H1 (cell line): ENCODE results near the gene EPB41L2. TPM values are rescaled to one million over a fixed set of nuclear protein-coding genes. Genes with fewer than 3 reads are reported as not detected.

Source experiments
- CTCF ChIA-PET: fragments of 300-600 bp; sonication (Branson Sonifier 250); formaldehyde crosslinking; loops from one replicate; lab custom pipeline; 2021; ENCODE audit not compliant: partially characterized antibody; lab: Charles Lee
- POLR2A ChIA-PET: fragments of 300-600 bp; sonication (Branson Sonifier 250); formaldehyde crosslinking; loops from one replicate; lab custom pipeline; 2021; ENCODE audit warnings: inconsistent platforms; ENCODE audit not compliant: partially characterized antibody; lab: Charles Lee
- DNase-seq, 2 experiments: peaks; one replicate each; pipeline versions ENCODE4 v3.0.0 to v3.0.0-alpha.2; 2010 to 2022; ENCODE audit warnings: low spot score in 2 of 2, low read depth in 1 of 2, mixed read lengths in 1 of 2
- FAIRE-seq: peaks from 2 replicates; lab custom pipeline; 2011; peaks lifted over from hg19 to GRCh38; lab: Jason Lieb, UNC
- H2AFZ ChIP-seq: 2 replicates; pipeline ENCODE4 v1.8.1; 2012; ENCODE audit warnings: low read length, inconsistent platforms
- H2AK5ac ChIP-seq: 2 replicates; pipeline ENCODE4 v1.6.1; 2013; ENCODE audit warnings: low read depth, low read length
- H2BK120ac ChIP-seq: replicated peaks from 2 replicates; pipeline ENCODE3; 2013; ENCODE audit warnings: low read depth, low read length, inconsistent platforms
- H2BK12ac ChIP-seq: 2 replicates; pipeline ENCODE4 v1.6.1; 2013; ENCODE audit warnings: low read depth, low read length
- H2BK15ac ChIP-seq: 2 replicates; pipeline ENCODE4 v1.6.1; 2013; ENCODE audit warnings: low read length
- H2BK20ac ChIP-seq: 2 replicates; pipeline ENCODE4 v1.6.1; 2013; ENCODE audit warnings: low read length
- H2BK5ac ChIP-seq: 2 replicates; pipeline ENCODE4 v1.6.1; 2013; ENCODE audit warnings: low read depth, low read length
- H3K14ac ChIP-seq: 2 replicates; pipeline ENCODE4 v1.6.1; 2013; ENCODE audit warnings: inconsistent platforms; ENCODE audit not compliant: insufficient read length
- H3K18ac ChIP-seq: 2 replicates; pipeline ENCODE4 v1.6.1; 2013; ENCODE audit warnings: low read length; ENCODE audit errors: extremely low read depth
- H3K23ac ChIP-seq: 2 replicates; pipeline ENCODE4 v1.6.1; 2013; ENCODE audit warnings: inconsistent platforms; ENCODE audit not compliant: insufficient read length
- H3K23me2 ChIP-seq: 2 replicates; pipeline ENCODE4 v1.6.1; 2013; ENCODE audit warnings: low read depth, low read length
- H3K27ac ChIP-seq: 2 replicates; pipeline ENCODE4 v1.6.1; 2011; ENCODE audit warnings: low read depth, low read length, inconsistent platforms
- H3K27me3 ChIP-seq, 4 experiments: replicated peaks in 1 of 4; 1 replicate in 1 of 4; 2 replicates in 3 of 4; pipeline versions ENCODE4 v1.6.1 to v1.8.1; 2011 to 2013; ENCODE audit warnings: low read length in 3 of 4, mild to moderate bottlenecking in 3 of 4, inconsistent platforms in 2 of 4, mixed read lengths in 2 of 4, moderate library complexity in 1 of 4; ENCODE audit not compliant: control insufficient read depth in 3 of 4, insufficient read depth in 3 of 4; ENCODE audit errors: extremely low read depth in 1 of 4
- H3K36me3 ChIP-seq, 4 experiments: 2 replicates each; pipeline versions ENCODE4 v1.6.1 to v1.8.1; 2011 to 2013; ENCODE audit warnings: mild to moderate bottlenecking in 4 of 4, low read length in 3 of 4, moderate library complexity in 2 of 4, control low read depth in 1 of 4, inconsistent platforms in 1 of 4; ENCODE audit not compliant: insufficient read depth in 4 of 4, control insufficient read depth in 2 of 4
- H3K4ac ChIP-seq: replicated peaks from 2 replicates; pipeline ENCODE3; 2013; ENCODE audit warnings: low read length, low read depth, mixed read lengths, inconsistent platforms; ENCODE audit not compliant: insufficient read length
- H3K4me1 ChIP-seq, 4 experiments: replicated peaks in 1 of 4; 1 replicate in 1 of 4; 2 replicates in 3 of 4; pipeline versions ENCODE4 v1.6.1 to v1.8.1; 2011 to 2013; ENCODE audit warnings: low read length in 3 of 4, inconsistent platforms in 2 of 4, mixed read lengths in 1 of 4; ENCODE audit not compliant: insufficient read depth in 4 of 4, control insufficient read depth in 3 of 4
- H3K4me2 ChIP-seq, 2 experiments: 2 replicates each; pipeline versions ENCODE4 v1.6.1 to v1.8.1; 2011 to 2013; ENCODE audit warnings: low read depth in 2 of 2, low read length in 2 of 2, control low read depth in 1 of 2, inconsistent platforms in 1 of 2, mild to moderate bottlenecking in 1 of 2; ENCODE audit not compliant: insufficient read depth in 1 of 2
- H3K4me3 ChIP-seq, 4 experiments: fragments of 200-600, 300-600 bp in 1 of 4; sonication (generic), shearing (Covaris generic), sonication (Bioruptor Twin) in 1 of 4; 2 replicates each; pipeline versions ENCODE4 v1.5.1 to v1.8.1; 2011 to 2016; ENCODE audit warnings: low read length in 4 of 4, low read depth in 3 of 4, control low read depth in 2 of 4, inconsistent platforms in 2 of 4, mild to moderate bottlenecking in 2 of 4, mixed read lengths in 1 of 4, moderate library complexity in 1 of 4; ENCODE audit not compliant: insufficient read depth in 2 of 4; ENCODE audit errors: extremely low read depth in 1 of 4
- H3K56ac ChIP-seq: replicated peaks from 2 replicates; pipeline ENCODE3; 2013; ENCODE audit warnings: low read depth, mild to moderate bottlenecking, mixed read lengths, low read length, inconsistent platforms; ENCODE audit not compliant: insufficient read length
- H3K79me1 ChIP-seq: 2 replicates; pipeline ENCODE4 v1.6.1; 2013; ENCODE audit warnings: low read depth, low read length, control low read depth
- H3K79me2 ChIP-seq, 2 experiments: 2 replicates each; pipeline versions ENCODE4 v1.6.1 to v1.8.1; 2012 to 2013; ENCODE audit warnings: low read length in 2 of 2, mild to moderate bottlenecking in 2 of 2, inconsistent platforms in 1 of 2; ENCODE audit not compliant: insufficient read depth in 2 of 2, control insufficient read depth in 1 of 2
- H3K9ac ChIP-seq, 4 experiments: replicated peaks in 1 of 4; 1 replicate in 1 of 4; 2 replicates in 3 of 4; pipeline versions ENCODE4 v1.6.1 to v1.8.1; 2011 to 2013; ENCODE audit warnings: low read depth in 3 of 4, low read length in 3 of 4, control low read depth in 2 of 4, mild to moderate bottlenecking in 2 of 4, moderate library complexity in 2 of 4, inconsistent platforms in 1 of 4; ENCODE audit errors: extremely low read depth in 1 of 4
- H3K9me3 ChIP-seq, 2 experiments: 2 replicates each; pipeline versions ENCODE4 v1.6.1 to v1.8.1; 2012 to 2013; ENCODE audit warnings: mild to moderate bottlenecking in 2 of 2, moderate library complexity in 2 of 2, control low read depth in 1 of 2, inconsistent platforms in 1 of 2, low read depth in 1 of 2, low read length in 1 of 2, mixed read lengths in 1 of 2; ENCODE audit not compliant: insufficient read depth in 2 of 2
- H4K20me1 ChIP-seq, 2 experiments: replicated peaks in 1 of 2; 2 replicates each; pipeline versions ENCODE3 to v1.8.1; 2011 to 2013; ENCODE audit warnings: inconsistent platforms in 2 of 2, low read length in 2 of 2, mild to moderate bottlenecking in 1 of 2; ENCODE audit not compliant: insufficient read depth in 2 of 2, control insufficient read depth in 1 of 2
- H4K5ac ChIP-seq: 2 replicates; pipeline ENCODE4 v1.6.1; 2013; ENCODE audit warnings: low read length, low read depth, mixed read lengths, inconsistent platforms; ENCODE audit not compliant: insufficient read length
- H4K8ac ChIP-seq: 2 replicates; pipeline ENCODE4 v1.8.0; 2013; ENCODE audit warnings: mild to moderate bottlenecking, moderate library complexity, low read length, inconsistent platforms; ENCODE audit not compliant: insufficient read depth; ENCODE audit errors: extremely low read depth
- H4K91ac ChIP-seq: replicated peaks from 2 replicates; pipeline ENCODE3; 2013; ENCODE audit warnings: low read length, mixed read lengths, inconsistent platforms; ENCODE audit not compliant: insufficient read length
- CBX5 ChIP-seq: fragments of 300-800, 300-1000 bp; sonication (generic); IDR thresholded peaks from 2 replicates; pipeline ENCODE4 v1.7.1; 2016; ENCODE audit warnings: antibody characterized with exemption, low read length, low read depth
- CTCF ChIP-seq, 3 experiments: IDR thresholded peaks; 1 replicate in 2 of 3; 2 replicates in 1 of 3; pipeline versions ENCODE4 v1.5.1 to v1.6.1; 2011; ENCODE audit warnings: low read length in 3 of 3, mild to moderate bottlenecking in 3 of 3, inconsistent platforms in 2 of 3, low read depth in 1 of 3, moderate library complexity in 1 of 3; ENCODE audit not compliant: insufficient read depth in 1 of 3; ENCODE audit errors: control extremely low read depth in 1 of 3
- HDAC2 ChIP-seq, 2 experiments: fragments of 300-600 bp in 1 of 2; sonication (generic) in 1 of 2; IDR thresholded peaks; 2 replicates each; pipeline ENCODE4 v1.6.1; 2011 to 2012; ENCODE audit warnings: low read depth in 2 of 2, low read length in 2 of 2, mild to moderate bottlenecking in 2 of 2, moderate library complexity in 2 of 2, borderline replicate concordance in 1 of 2, inconsistent platforms in 1 of 2
- JUN ChIP-seq: IDR thresholded peaks from 2 replicates; pipeline ENCODE4 v1.6.1; 2011; ENCODE audit warnings: low read depth, mild to moderate bottlenecking, improper control_type of control experiment, low read length
- MAFK ChIP-seq: IDR thresholded peaks from 2 replicates; pipeline ENCODE4 v1.6.1; 2012; ENCODE audit warnings: low read depth, mild to moderate bottlenecking, improper control_type of control experiment, low read length
- RFX5 ChIP-seq: IDR thresholded peaks from 2 replicates; pipeline ENCODE4 v1.6.1; 2011; ENCODE audit warnings: low read depth, low read length, improper control_type of control experiment, borderline replicate concordance
- RNF2 ChIP-seq: fragments of 200-900, 300-1000 bp; sonication (generic); IDR thresholded peaks from 2 replicates; pipeline ENCODE4 v1.7.1; 2016; ENCODE audit warnings: borderline replicate concordance, low read depth, mild to moderate bottlenecking, antibody characterized with exemption, low read length; ENCODE audit not compliant: poor library complexity, severe bottlenecking; ENCODE audit errors: missing control alignments
- SIRT6 ChIP-seq: IDR thresholded peaks from one replicate; pipeline ENCODE4 v1.7.1; 2012; ENCODE audit warnings: low read length, inconsistent platforms
- SP4 ChIP-seq: IDR thresholded peaks from 2 replicates; pipeline ENCODE4 v1.6.1; 2012; ENCODE audit warnings: low read length, inconsistent platforms
- WGBS, 2 experiments: shearing (Covaris generic) in 1 of 2; methylation state at CpG; one replicate each; pipeline versions ENCODE4 v1.1.6 to v1.1.7; 2013 to 2015; ENCODE audit warnings: low lambda C conversion rate in 2 of 2, mixed read lengths in 2 of 2, inconsistent platforms in 1 of 2, low coverage in 1 of 2, missing lambda C conversion rate in 1 of 2; ENCODE audit not compliant: insufficient replicate concordance in 2 of 2, insufficient coverage in 1 of 2, insufficient read length in 1 of 2; ENCODE audit errors: extremely low coverage in 1 of 2, missing lambda C conversion rate in 1 of 2; 5-methylcytosine and 5-hydroxymethylcytosine counted together
- polyA plus RNA-seq, 7 experiments: library from polyadenylated mRNA; depleted of rRNA in 3 of 7; stranded (reverse) in 5 of 7; unstranded in 2 of 7; fragments of >200 nt in 5 of 7; fragments of 200-250 nt in 2 of 7; gene quantifications; 1 replicate in 5 of 7; 2 replicates in 1 of 7; 4 replicates in 1 of 7; pipeline versions ENCODE4 v1.2.1 to v1.2.3, GENCODE V29; 2011 to 2013; ENCODE audit warnings: missing spikeins in 2 of 7, mixed read lengths in 2 of 7
- total RNA-seq: library from RNA; stranded (reverse); fragmentation: NEBNext Ultra II Directional; extraction: Animal tissue kit (Norgen Biotek cat#: 25700); gene quantifications from 2 replicates; pipeline ENCODE4 v1.2.1, GENCODE V29; 2021

EPB41L2 gene
- total and polyA plus RNA-seq, 2 of the 8 experiments (the other 6 are each of a cell fraction or from before 2014, with no cell fraction given): 22.5 to 123 TPM

GRCh38 chr6:130978660-130979396 is 84.2 kb downstream of the EPB41L2 start:
- POLR2A ChIA-PET: interaction anchor here (0.5 to 1.0 kb wide), 2 partner anchors 9 to 12 kb away, joined by 3 to 4 read pairs; no protein-coding TSS in a partner anchor
- no peak overlapping the region for H2AK5ac ChIP-seq
- no peak overlapping the region for H3K27ac ChIP-seq
- no peak for DNase-seq
- H3K79me2 ChIP-seq: peaks cover 0 to 36% of the 10 kb centered on the region in 2 experiments; a peak in 2 of 4 replicates
- no peak overlapping the region for H3K4me2 ChIP-seq
- H3K14ac ChIP-seq: no peak overlapping the region
- 86% methylated on average over 5 of the region's 5 CpGs; no CpG with 5 or more reads in 1 of the 2 experiments for WGBS, 2 experiments
- no peak overlapping the region for H3K9ac ChIP-seq
- no peaks in the 10 kb centered on the region for H3K27me3 ChIP-seq
- no peak overlapping the region for H3K18ac ChIP-seq
- H4K5ac ChIP-seq: no peak overlapping the region
- no peak overlapping the region for H2BK15ac ChIP-seq
- CTCF ChIA-PET: interaction anchor here (0.6 kb wide), 1 partner anchor 482 kb away, joined by 3 read pairs; no protein-coding TSS in a partner anchor
- H4K8ac ChIP-seq: no peak overlapping the region
- no peak overlapping the region for H2BK5ac ChIP-seq
- no peak overlapping the region for H2AFZ ChIP-seq
- H2BK120ac ChIP-seq: no peak overlapping the region
- no peak overlapping the region for H3K56ac ChIP-seq
- no peak overlapping the region for H2BK20ac ChIP-seq
- no peak overlapping the region for H3K23ac ChIP-seq
- H4K91ac ChIP-seq: no peak overlapping the region
- H2BK12ac ChIP-seq: no peak overlapping the region
- peaks cover 0 to under 1% (median 0%) of the 10 kb centered on the region in 4 experiments; a peak in 2 of 7 replicates for H3K4me1 ChIP-seq
- H3K23me2 ChIP-seq: no peaks in the 10 kb centered on the region; the same call in 1 of the 2 replicates
- H3K4ac ChIP-seq: no peak overlapping the region
- H3K36me3 ChIP-seq: no peaks in the 10 kb centered on the region
- H3K79me1 ChIP-seq: peaks cover 4% of the 10 kb centered on the region
- H4K20me1 ChIP-seq: no peaks in the 10 kb centered on the region
- no peaks in the 10 kb centered on the region for H3K9me3 ChIP-seq
- FAIRE-seq: no peak
- no peak overlapping the region for H3K4me3 ChIP-seq
- TF ChIP-seq RFX5 (no peak), RNF2 (no peak), SIRT6 (no peak), CBX5 (no peak), JUN (no peak), CTCF (IDR thresholded peaks at IDR 0.05; ENCODE audit: control extremely low read depth in 1 of 3, insufficient read depth in 1 of 3, low read depth in 1 of 3, low read length in 3 of 3) (no peak), SP4 (no peak), MAFK (no peak), HDAC2 (IDR thresholded peaks at IDR 0.05; ENCODE audit: borderline replicate concordance in 1 of 2, low read depth in 2 of 2, low read length in 2 of 2) (no peak)
